GM18498 (cell line): ENCODE results near the gene CDH23.

Experiments used
- ATAC-seq: cut with Tn5 transposase; IDR thresholded peaks from one replicate; pipeline ENCODE4 v1.9.1; 2021; ENCODE audit warnings: mild to moderate bottlenecking, moderate library complexity; ENCODE audit not compliant: unreplicated experiment

The CDH23 gene

DNA sequence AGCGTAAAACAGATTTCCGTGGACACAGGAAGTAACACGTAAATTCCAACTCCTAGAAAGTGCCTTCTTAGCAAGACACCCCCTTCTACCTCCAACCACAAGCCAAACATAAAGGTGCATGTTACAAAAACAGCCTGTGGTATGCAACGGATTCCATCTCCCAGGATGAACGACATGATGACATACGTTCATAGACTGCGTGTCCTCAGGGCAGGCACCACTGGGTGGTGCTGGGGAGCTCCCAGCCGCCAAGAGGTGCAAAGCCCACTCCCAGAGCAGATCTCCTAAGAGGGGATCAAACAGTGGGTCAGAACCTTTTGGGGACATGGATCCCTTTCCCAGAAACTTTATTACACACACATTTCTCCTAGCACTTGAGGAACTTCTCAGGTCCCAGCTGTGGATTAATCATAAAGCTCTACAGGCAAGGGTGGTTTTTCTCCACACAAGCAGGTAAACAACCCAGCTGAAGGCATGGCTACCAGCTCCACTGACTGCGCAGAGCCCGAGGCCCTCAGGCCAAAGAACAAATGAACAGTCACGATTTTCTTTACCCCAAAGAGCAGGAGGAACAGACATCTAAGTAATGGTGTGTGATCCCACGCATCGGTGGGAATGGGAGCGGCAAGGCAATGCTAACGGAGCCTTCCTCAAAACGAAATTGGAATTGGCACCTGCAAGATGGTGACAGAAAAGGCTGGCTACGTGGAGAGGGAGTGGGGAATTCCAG, 440.5 kb downstream of the CDH23 start:
- ATAC-seq: no peak

DNA sequence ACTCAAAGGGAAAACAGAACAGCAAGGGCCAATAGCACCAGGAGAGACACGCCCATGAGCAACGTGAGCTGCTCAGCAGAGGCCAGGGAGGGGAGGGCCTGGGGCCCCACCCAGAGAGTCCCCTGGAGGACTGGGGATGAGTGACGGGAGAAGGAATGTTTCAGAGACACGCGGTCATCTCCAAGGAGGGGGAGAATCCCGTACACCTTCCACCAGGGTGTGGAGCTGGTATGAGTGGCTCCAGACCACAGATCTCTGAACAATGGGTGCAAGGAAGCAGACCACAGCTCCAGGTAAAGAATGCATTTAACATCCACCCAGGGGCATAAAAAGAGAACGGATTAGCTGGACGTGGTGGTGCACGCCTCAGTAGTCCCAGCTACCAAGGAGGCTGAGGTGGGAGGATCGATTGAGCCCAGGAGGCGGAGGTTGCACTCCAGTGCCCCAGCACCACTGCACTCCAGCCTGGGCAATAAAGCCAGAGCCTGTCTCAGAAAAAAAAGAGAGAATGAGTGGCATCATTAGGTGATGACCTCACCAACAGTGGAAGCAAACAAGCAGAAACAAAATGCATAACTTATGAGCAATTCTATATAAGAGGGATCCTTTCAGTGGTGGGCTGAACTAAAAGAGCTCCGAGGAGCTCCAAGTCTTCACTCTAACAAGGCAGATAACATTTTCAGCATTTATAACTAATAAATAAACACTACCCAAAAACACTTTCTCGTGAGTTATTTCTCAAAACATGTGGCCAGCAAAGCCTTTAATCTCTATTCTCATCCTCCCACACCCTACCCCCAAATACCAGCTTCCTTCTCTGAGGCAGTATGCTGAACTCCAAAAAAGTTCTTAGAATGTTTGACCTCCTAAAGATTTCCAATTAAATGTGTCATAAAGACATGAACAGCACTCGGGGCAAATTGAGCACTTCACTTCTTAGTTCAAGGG, 441.8 kb downstream of the CDH23 start:
- ATAC-seq: no peak

DNA sequence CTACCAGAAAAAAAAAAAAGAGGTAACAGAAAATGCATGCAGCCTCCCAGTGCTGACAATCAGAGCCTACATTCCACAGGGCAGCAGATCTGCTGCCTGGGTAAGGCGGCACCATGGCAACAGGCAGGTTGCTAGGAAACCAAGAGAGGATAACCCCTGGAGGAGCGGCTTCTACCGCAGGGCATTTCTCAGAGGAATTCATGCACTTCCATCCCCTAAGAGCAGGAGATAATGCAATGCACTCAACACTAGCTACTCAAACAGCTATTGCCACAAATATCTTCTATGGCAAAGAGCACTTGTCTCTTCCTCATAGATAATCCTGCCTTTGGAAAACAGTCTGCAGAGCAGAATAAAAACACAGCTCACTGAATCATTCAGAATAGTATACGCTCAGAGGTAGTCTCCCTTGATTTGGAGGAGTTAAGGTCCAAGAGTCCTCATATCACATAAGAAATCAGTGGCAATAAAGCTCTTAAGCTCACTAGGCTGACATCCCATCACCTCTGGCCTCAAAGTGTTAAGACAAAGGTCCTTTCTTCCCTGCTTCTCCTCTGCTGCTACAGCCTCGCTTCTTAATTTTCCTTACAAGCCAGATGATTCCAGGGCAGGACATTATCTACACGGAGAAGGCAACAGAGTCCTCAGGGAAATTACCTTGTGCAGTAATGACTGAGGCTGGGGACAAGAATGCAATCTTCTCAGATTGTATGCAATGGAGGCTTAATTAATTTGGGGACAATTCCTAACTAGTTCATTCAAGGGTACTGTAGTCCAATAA, 443.6 kb downstream of the CDH23 start:
- ATAC-seq: no peak

DNA sequence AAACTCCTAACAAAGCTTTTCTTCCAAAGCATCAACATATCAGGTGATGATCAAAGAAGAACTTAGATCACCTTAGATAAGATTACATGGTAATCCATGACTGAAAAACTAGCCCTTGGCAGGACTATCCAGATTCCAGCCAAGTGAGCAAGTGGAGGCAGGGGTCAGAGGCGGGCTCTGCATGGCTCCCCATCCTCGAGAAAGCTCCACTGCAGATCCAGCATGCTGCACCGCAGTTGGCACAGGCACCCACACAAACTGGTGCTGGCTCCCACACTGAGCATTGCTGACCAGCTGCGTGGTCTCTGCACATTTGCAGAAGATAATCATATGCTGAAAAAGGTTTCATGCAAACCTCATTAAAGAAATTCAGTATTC, 444.2 kb downstream of the CDH23 start:
- no peak for ATAC-seq

DNA sequence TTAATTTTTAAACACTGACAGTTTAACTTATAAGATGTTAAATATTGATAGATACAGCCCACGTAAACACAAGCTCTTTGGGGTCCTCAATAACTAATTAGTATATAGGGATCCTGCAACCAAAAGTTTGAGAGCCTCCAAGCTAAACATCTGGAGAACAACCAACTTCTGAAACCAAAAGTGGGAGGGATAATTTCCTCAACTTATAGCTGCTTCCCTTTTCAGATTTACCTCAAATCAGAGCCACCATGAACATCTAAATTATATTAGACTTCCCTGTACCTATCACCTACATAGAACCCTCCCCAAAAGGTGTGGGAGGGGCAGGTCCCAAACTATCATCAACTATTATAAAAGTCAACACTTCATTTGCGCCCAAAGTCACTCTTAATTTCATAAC, 445.7 kb downstream of the CDH23 start:
- no peak for ATAC-seq

DNA sequence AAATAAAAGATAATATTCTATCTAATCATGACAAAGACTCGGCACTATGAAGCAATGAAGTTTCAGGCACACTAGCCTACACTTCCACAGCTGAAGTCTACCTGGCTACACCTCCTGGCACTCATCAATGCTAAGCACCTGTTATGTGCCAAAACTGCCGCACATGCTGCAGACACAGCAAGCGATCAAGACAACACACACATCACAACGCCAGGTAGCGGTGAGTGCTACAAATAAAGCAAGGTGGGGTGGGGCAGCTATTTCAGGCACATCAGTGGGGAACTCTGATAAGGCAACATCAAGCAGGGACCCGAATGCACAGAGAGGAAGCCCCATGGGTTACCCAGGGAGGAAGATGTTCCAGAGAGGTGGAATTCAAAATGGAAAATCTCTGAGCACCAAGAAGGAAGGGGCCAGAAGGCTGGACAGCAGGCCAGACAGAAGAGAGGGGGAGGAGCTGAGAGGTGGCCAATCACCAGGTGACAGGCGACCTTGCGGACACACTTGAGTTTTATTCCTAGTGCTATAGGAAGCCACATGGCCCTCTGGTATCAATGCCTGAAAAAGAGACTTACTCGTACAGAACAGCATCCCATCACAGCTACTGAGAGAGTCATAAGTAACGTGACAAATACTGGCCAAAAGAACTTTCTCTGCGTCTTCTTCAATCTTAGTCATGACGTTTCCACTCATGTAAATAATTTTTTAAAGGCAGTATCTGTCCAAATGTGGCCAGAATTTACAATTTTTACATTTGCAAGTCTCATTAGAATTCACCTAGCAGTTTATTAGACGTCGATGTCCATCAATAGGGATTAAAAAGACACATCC, 446.4 kb downstream of the CDH23 start:
- ATAC-seq: no peak

DNA sequence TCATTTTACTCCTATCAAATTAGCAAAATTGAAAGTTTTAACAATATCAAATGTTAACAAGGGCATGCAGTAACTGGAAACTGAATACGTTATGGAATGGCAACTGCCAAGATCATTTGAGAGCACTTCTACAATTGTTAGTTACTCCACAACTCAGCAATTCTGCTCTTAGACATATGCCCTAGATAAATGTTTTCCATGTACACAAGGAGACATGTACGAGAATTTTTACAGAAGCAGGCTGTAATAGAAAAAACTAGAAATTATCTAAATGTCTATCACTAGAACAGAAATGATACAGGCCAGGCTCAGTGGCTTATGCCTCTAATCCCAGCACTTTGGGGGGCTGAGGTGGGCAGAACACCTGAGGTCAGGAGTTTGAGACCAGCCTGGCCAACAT, 447.4 kb downstream of the CDH23 start:
- ATAC-seq: no peak

DNA sequence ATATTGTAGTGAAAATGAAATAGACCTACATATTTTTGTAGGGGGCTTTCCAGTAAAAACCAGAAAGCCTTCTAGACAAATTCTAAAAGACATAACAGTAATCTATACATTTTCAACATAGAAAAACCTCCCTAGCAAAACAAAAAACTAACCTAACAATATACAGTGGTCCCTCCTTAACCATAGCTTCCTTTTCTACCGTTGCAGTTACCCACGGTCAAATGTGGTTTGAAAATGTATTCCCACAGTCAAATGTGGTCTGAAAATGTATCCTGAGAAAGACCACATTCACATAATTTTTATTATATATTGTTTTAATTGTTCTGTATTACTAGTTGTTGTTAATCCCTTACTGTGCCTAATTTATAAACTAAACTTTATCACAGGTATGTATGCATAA, 448.0 kb downstream of the CDH23 start:
- no peak for ATAC-seq

DNA sequence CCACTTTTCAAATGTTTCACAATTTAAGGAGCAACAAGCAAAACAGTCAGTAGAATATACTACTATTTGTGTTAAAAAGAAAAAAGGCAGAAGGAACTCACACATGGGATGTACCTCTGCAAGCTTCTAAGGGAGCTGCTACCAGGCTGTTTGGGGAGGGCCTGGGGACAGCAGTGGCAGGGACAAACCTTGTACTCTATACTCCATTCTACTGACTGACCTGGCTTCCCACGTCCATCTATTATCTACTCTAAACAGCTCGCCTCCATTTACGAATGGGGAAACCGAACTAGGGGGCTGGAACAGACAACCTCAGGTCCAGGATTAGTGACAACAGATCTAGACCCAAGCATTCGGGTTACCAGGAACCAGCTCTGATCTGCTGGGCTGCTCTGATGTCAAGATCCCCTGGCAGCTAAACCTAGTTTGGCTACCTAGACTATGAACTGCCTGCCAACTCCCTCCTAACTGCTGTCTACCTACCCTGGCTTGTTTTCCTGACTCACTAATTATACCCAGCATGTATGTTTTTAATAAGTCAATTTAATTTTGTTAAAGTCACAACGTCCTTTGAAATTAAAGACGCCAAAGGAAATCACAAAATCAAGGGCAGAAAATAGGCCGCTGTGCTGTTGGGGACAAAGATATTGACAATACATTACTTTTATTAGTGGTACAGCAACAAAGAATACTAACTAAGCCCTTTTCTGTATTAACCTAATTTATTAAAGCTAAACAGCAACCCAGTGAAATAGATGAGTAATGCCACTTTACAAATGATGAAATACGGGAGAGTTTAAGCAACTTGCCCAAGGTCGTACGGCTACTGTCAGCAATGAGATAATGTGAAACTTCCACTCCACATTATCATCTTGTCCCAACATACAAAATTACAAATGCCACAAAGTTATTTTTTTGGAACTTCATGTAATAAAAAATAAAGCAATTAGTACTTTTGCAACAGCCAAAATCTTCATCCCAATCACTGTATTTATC, 449.0 kb downstream of the CDH23 start:
- ATAC-seq: no peak

DNA sequence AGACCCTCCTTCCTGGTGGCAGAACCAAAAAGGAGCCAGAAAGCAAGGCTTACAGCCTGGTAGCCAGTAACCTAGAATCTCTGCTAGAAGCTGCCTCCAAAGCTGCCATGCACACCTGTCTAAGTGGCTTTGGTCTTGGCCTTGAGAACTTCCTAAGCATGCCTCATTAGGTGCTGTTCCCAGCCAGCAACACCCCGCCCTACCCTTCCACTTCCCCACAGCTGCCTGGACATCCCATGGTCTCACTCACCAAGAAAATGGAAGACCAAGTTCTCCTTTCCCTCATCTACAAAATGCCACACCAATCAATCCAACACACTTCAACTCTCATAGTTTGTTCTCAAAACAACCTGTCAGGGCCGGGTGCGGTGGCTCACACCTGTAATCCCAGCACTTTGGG, 450.1 kb downstream of the CDH23 start:
- no peak for ATAC-seq

DNA sequence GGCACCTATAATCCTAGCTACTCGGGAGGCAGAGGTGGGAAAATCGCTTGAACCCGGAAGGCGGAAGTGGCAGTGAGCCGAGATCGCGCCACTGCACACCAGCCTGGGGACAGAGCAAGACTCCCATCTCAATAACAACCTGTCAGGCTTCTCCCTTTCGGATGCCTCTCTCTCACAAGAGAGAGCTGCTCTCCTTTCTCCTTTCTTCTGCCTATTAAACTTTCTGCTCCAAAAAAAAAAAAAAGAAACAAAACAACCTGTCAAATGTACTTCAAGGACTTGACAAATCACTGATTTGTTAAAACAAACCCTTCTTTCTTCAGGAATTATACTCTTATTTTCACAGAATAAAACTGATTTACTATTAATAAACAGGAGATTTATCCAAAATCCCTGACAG, 450.7 kb downstream of the CDH23 start:
- ATAC-seq: no peak

DNA sequence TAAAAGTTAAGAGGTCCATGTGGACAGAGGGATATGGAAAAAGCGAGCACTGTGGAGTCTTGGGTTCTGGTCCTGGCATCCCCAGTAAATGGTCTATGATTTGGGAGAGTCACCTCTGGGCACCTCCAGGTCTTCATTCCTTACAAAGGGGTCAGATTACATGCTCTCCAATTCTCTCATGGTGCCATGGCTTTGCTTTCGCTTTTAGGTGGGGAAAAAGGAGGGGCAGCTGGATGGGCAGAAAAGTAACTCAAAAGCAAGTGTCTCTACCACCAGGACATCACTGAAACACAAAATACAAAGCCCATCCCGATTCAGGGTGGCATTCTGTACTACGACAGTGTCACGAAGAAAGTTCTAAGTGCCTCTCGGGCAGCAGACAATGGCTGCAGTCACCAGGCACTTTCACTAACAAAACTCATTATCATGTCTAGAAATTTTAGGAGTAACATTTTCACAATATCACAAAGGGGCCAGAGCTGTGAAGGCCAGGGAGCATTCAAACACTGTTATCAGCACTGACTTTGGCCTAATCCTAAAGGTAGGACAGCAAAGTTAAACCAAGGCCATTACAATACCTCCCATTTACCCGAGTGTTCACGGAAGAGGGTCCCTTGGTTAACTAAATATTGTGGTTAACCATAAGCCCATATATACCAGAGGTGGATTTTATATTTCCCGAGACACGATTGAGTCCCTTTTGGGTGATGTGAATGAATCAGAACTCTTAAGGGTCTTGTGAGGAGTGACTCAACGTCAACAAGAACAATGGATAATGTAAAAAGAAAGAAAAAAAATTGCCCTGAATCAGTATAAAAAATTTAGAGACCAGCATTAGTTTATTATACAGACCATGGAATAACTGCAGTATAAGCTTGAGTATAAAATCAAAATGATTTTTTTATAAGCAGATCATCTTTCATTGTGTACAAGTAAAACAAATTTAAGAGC, 451.9 kb downstream of the CDH23 start:
- no peak for ATAC-seq

DNA sequence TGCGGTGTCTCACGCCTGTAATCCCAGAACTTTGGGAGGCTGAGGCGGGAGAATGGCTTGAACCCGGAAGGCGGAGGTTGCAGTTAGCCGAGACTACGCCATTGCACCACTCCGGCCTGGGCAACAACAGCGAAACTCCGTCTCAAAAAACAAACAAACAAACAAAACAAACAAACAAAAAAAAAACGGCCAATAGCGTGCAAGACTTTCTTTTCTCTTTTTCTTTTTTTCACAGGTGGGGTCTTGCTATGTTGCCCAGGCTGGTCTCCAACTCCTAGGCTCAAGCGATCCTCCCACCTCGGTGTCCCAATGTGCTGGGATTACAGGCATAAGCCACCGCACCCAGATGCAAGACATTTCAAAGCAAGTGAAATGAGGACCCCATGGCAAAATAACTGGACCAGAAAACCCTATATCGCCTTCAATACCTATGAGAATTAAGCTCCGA, 452.8 kb downstream of the CDH23 start:
- ATAC-seq: no peak

DNA sequence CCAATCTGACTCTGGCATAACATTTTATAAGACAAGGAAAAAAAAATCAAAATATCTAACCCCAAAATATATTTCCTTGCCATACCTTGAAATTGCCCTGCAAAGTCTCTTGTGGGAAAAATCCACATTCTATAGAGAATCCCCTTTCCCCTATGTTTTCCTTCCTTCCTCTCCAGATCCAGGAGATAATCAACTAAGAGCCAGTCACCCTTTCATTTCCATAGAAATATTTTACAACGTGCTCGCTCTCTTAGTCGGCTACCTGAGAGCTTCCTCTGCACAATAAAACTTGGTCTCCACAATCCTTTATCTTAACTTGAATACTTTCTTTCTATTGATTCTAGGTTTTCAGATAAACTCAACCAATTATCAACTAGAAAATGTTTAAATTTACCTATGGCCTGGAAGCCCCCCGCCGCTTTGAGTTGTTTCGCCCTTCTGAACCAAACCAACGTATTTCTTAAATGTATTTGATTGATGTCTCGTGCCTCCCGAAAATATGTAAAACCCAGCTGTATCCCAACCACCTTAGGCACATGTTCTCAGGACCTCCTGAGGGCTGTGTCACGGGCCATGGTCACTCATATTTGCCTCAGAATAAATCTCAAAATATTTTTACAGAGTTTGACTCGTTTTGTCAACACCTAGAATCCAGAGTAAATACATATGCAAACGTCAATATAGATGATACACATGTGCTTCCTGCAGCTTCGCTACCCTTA, 453.5 kb downstream of the CDH23 start:
- ATAC-seq: no peak

DNA sequence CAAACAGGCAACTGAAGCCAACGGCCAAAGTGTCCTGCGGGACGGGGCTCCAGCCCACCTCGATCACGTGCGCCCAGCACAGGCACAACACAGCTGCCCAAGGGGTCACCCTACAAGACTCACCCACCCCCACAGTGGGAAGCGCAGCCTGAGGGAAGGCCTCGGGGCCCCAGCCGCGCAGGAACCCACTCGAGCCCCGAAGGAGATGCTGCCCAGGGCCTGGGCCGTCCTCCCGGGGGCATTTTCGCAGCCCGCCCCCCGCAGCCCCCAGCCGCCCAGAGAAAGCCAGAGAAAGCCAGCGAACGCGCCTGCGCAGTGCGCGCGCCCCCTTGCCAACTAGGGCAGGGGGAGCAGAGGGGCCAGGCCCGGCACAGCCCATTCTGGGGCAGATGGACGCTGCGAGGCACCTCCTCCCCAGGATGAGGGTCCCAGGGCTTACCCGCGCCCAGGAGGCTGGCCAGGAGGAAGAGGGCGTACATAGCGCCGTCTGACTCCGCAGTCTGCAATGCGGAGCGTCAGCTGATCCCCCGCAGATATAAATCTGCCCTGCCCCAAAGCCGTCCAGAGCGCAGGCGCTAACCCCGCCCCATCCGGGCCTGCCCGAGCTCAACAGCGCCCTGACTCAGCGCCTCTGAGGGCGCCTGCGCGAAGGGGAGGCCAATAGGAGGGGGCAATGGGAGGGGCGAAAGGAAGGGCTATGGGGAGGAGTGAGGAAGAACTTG, 454.2 kb downstream of the CDH23 start, which contains the start of gene PSAP:
PSAP (minus strand) TSS at position 509 of the 722 bp plus-strand sequence; CDS start at position 479, 30 bp downstream.
- ATAC-seq: peak; percentile 95

DNA sequence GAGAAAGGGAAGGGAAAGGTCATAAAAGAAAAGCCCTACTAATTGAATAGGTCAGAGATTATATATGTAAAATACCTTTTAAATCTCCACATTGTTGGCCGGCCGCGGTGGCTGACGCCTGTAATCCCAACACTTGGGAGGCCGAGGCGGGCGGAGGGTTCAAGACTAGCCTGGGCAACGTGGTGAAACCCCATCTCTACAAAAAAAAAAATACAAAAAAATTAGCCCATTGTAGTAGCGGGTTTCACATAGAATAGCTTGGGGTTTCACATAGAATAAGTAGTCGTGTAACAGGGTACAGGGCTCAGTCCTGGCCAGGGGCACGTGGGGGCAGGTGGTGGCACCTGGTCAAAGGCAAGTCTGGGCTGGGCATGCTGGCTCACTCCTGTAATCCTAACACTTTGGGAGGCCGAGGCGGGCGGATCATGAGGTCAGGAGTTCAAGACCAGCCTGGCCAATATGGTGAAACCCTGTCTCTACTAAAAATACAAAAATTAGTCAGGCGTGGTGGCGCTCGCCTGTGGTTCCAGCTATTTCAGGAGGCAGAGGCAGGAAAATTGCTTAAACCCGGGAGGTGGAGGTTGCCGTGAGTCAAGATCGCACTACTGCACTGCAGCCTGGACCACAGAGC, 454.9 kb downstream of the CDH23 start:
- ATAC-seq: peak; percentile 11
